ENCODE measurements around the gene RCN1.

The RCN1 gene

GRCh38 chr11:32154275-32154674, 63.4 kb downstream of the RCN1 start:
- DNase-seq (ENCODE audit: low spot score), result no peak
